Peyer's patch (tissue), 4 donors: ENCODE results near the gene PGAM1. TPM values are rescaled to one million over a fixed set of nuclear protein-coding genes. Genes with fewer than 3 reads are reported as not detected.

Experiments used
- DNase-seq, 3 donors: peaks; one replicate each; pipeline ENCODE4 v3.0.0-alpha.2; 2017 to 2019
- H3K27ac ChIP-seq, 4 donors: fragments of 200-600 bp; sonication (generic); one replicate each; pipeline ENCODE4 v1.5.1; 2016 to 2019
- H3K27me3 ChIP-seq, 2 donors: fragments of 200-600 bp; sonication (generic); one replicate each; pipeline ENCODE4 v1.5.1; 2019
- H3K36me3 ChIP-seq, 3 donors: fragments of 200-600 bp; sonication (generic); one replicate each; pipeline ENCODE4 v1.5.1; 2016 to 2019
- H3K4me1 ChIP-seq, 4 donors: fragments of 200-600 bp; sonication (generic); one replicate each; pipeline ENCODE4 v1.5.1; 2016 to 2019
- H3K4me3 ChIP-seq, 4 donors: fragments of 200-600 bp; sonication (generic); 1 replicate in 3 of 4; 2 replicates in 1 of 4; pipeline ENCODE4 v1.5.1; 2016 to 2019; ENCODE audit warnings: mild to moderate bottlenecking in 1 of 4
- H3K9me3 ChIP-seq, 4 donors: fragments of 200-600 bp; sonication (generic); one replicate each; pipeline ENCODE4 v1.5.1; 2016 to 2019; ENCODE audit warnings: mild to moderate bottlenecking in 1 of 4
- CTCF ChIP-seq, 6 experiments: fragments of 450-650 bp in 4 of 6; fragments of 200-600 bp in 2 of 6; sonication (generic) in 1 of 6; IDR thresholded peaks; one replicate each; pipeline ENCODE4 v1.5.1; 2017 to 2019; ENCODE audit warnings: antibody characterized with exemption in 6 of 6, mild to moderate bottlenecking in 3 of 6, moderate library complexity in 1 of 6
- POLR2A ChIP-seq, 2 donors: fragments of 450-650 bp; IDR thresholded peaks; one replicate each; pipeline ENCODE4 v1.5.1; 2017; ENCODE audit warnings: antibody characterized with exemption in 2 of 2, mild to moderate bottlenecking in 2 of 2, moderate library complexity in 2 of 2
- total RNA-seq, 4 donors: library from RNA; depleted of rRNA; stranded (reverse); fragments of >200 nt; gene quantifications; one replicate each; pipeline ENCODE4 v1.1.0, GENCODE V29; 2016

Gene PGAM1
- total RNA-seq, 4 donors from 2014 or later = 118 to 244 (median 166) TPM

- H3K27ac ChIP-seq = peak overlapping the region; percentile 81 to 88 (median 85)
- no peaks in the 10 kb centered on the region for H3K27me3 ChIP-seq
- no peaks in the 10 kb centered on the region for H3K9me3 ChIP-seq
- H3K4me1 ChIP-seq = peaks cover 0 to 19% (median 9%) of the 10 kb centered on the region in 4 donors
- DNase-seq = peak in 2 of 3 donors; percentile 82 to 86
- H3K36me3 ChIP-seq = peaks cover 0 to 33% (median 0%) of the 10 kb centered on the region in 3 donors
- peak overlapping the region; percentile 60 to 82 (median 72) for H3K4me3 ChIP-seq
- no peak for TF ChIP-seq CTCF (IDR thresholded peaks at IDR 0.05)
- TF ChIP-seq POLR2A (IDR thresholded peaks at IDR 0.05) = peak in 1 of 2 donors; percentile 61
Observed at GRCh38 chr10:97427571-97428179, 1.7 kb downstream of the PGAM1 start.

GRCh38 chr10:97428572-97428981, 2.6 kb downstream of the PGAM1 start:
- Histone ChIP-seq H3K4me1 (peaks cover 0 to 19% (median 9%) of the 10 kb centered on the region in 4 donors), H3K27me3 (no peaks in the 10 kb centered on the region), H3K9me3 (no peaks in the 10 kb centered on the region), H3K27ac (peak overlapping the region; percentile 21 to 88 (median 82)), H3K4me3 (peak overlapping the region in 2 of 4 donors; percentile 4 to 80), H3K36me3 (peaks cover 0 to 37% (median 0%) of the 10 kb centered on the region in 3 donors)
- TF ChIP-seq POLR2A (IDR thresholded peaks at IDR 0.05) (no peak), CTCF (IDR thresholded peaks at IDR 0.05) (no peak)
- DNase-seq = no peak

GRCh38 chr10:97434055-97434454, 8.1 kb downstream of the PGAM1 start:
- Histone ChIP-seq H3K4me1 (no peaks in the 10 kb centered on the region), H3K9me3 (no peaks in the 10 kb centered on the region), H3K27me3 (no peaks in the 10 kb centered on the region), H3K27ac (no peak overlapping the region), H3K36me3 (peaks cover 0 to 90% (median 0%) of the 10 kb centered on the region in 3 donors), H3K4me3 (no peak overlapping the region)
- no peak for DNase-seq
- no peak for TF ChIP-seq POLR2A (IDR thresholded peaks at IDR 0.05)
- no peak for TF ChIP-seq CTCF (IDR thresholded peaks at IDR 0.05)

- Histone ChIP-seq H3K4me3 (no peak overlapping the region), H3K36me3 (peaks cover 0 to 90% (median 0%) of the 10 kb centered on the region in 3 donors), H3K9me3 (no peaks in the 10 kb centered on the region), H3K4me1 (no peaks in the 10 kb centered on the region), H3K27ac (no peak overlapping the region), H3K27me3 (no peaks in the 10 kb centered on the region)
- no peak for TF ChIP-seq POLR2A (IDR thresholded peaks at IDR 0.05)
- no peak for TF ChIP-seq CTCF (IDR thresholded peaks at IDR 0.05)
- no peak for DNase-seq
Observed at GRCh38 chr10:97434557-97434956, 8.6 kb downstream of the PGAM1 start.

GRCh38 chr10:97435211-97435610, 9.2 kb downstream of the PGAM1 start:
- TF ChIP-seq CTCF (IDR thresholded peaks at IDR 0.05) = no peak
- H3K4me3 ChIP-seq = no peak overlapping the region
- no peaks in the 10 kb centered on the region for H3K9me3 ChIP-seq
- no peaks in the 10 kb centered on the region for H3K27me3 ChIP-seq
- no peak for DNase-seq
- no peaks in the 10 kb centered on the region for H3K4me1 ChIP-seq
- H3K27ac ChIP-seq = no peak overlapping the region
- H3K36me3 ChIP-seq = peaks cover 0 to 88% (median 0%) of the 10 kb centered on the region in 3 donors
